ENCODE data around the gene LPP. TPM values are rescaled to one million over a fixed set of nuclear protein-coding genes. Genes with fewer than 3 reads are reported as not detected.

Gene LPP
- total and polyA plus RNA-seq, 2 of the 13 experiments (the other 11 are each of a cell fraction or from before 2014, with no cell fraction given), result 19.2 to 29.9 TPM

- TF ChIP-seq ARID4A (CRISPR knock-in tag; IDR thresholded peaks at IDR 0.05; ENCODE audit: borderline replicate concordance), result peak; percentile 50; the same call in 1 of the 2 replicates
- TF ChIP-seq PAXIP1 (CRISPR knock-in tag; conservative IDR thresholded peaks at IDR 0.05), result peak; percentile 71
- TF ChIP-seq FOXP4 (CRISPR knock-in tag; IDR thresholded peaks at IDR 0.05), result peak; percentile 71
- no peak for TF ChIP-seq PRDM10 (CRISPR knock-in tag; IDR thresholded peaks at IDR 0.05; ENCODE audit: low read depth)
- no peak for TF ChIP-seq ESRRA (CRISPR knock-in tag; IDR thresholded peaks at IDR 0.05; ENCODE audit: low read depth)
- peak; percentile 43; the same call in 1 of the 2 replicates for TF ChIP-seq BCL6 (CRISPR knock-in tag; IDR thresholded peaks at IDR 0.05)
- TF ChIP-seq DMTF1 (CRISPR knock-in tag; IDR thresholded peaks at IDR 0.05), result no peak
- TF ChIP-seq PTBP1 (IDR thresholded peaks at IDR 0.05; ENCODE audit: low read depth, low read length, poor library complexity, severe bottlenecking), result no peak
- 0 out of 2 replicates have a peak, but pooled peaks have one; percentile 66 for TF ChIP-seq ZNF337 (CRISPR knock-in tag; IDR thresholded peaks at IDR 0.05; ENCODE audit: borderline replicate concordance, low read depth)
- TF ChIP-seq PHF20 (CRISPR knock-in tag; IDR thresholded peaks at IDR 0.05), result no peak
- TF ChIP-seq AHR (CRISPR knock-in tag; IDR thresholded peaks at IDR 0.05), result no peak
Measured at GRCh38 chr3:188712248-188712924, 558.4 kb downstream of the LPP start (continued).
